Activated CD8-positive, alpha-beta T cell treated with anti-CD3 and anti-CD28 coated beads, Interleukin-2, amount 10 ng/mL, durations not matched to agents 7 days and 5 days (primary cell): Measurements from ENCODE around the gene BCR. TPM values are rescaled to one million over a fixed set of nuclear protein-coding genes. Genes with fewer than 3 reads are reported as not detected.

ENCODE experiments used
- ATAC-seq: fragments of 150-1000 bp; cut with Tn5 transposase; one replicate; pipeline ENCODE4 v1.10.0; 2021; ENCODE audit warnings: moderate library complexity
- CTCF ChIA-PET: fragments of 350-600 bp; sonication (Branson Sonifier 250); formaldehyde crosslinking; loops from one replicate; lab custom pipeline; 2021; ENCODE audit warnings: antibody characterized with exemption; lab: Charles Lee
- POLR2A ChIA-PET: fragments of 350-600 bp; sonication (Branson Sonifier 250); formaldehyde crosslinking; loops from one replicate; lab custom pipeline; 2021; ENCODE audit warnings: antibody characterized with exemption; lab: Charles Lee
- DNase-seq: peaks from one replicate; pipeline ENCODE4 v3.0.0-alpha.2; 2020
- H3K27ac Mint-ChIP-seq: one replicate; pipeline ENCODE4 v1.8.0; 2021; ENCODE audit warnings: mild to moderate bottlenecking, mixed read lengths
- H3K27me3 Mint-ChIP-seq: one replicate; pipeline ENCODE4 v1.8.0; 2021; ENCODE audit warnings: low read depth, mixed read lengths
- H3K36me3 Mint-ChIP-seq: one replicate; pipeline ENCODE4 v1.8.0; 2021; ENCODE audit warnings: low read depth, mixed read lengths
- H3K4me1 Mint-ChIP-seq: one replicate; pipeline ENCODE4 v1.8.0; 2021; ENCODE audit warnings: low read depth, mixed read lengths
- H3K4me3 Mint-ChIP-seq: one replicate; pipeline ENCODE4 v1.8.0; 2021; ENCODE audit warnings: mild to moderate bottlenecking, mixed read lengths
- H3K9me3 Mint-ChIP-seq: one replicate; pipeline ENCODE4 v1.8.0; 2022; ENCODE audit warnings: mixed read lengths; ENCODE audit not compliant: insufficient read depth
- total RNA-seq, 2 experiments: library from RNA; stranded (reverse); gene quantifications; one replicate each; pipeline ENCODE4 v1.2.3, GENCODE V29; 2021

BCR gene
- total RNA-seq, 2 experiments from 2014 or later: 31.1 to 31.9 TPM

DNA sequence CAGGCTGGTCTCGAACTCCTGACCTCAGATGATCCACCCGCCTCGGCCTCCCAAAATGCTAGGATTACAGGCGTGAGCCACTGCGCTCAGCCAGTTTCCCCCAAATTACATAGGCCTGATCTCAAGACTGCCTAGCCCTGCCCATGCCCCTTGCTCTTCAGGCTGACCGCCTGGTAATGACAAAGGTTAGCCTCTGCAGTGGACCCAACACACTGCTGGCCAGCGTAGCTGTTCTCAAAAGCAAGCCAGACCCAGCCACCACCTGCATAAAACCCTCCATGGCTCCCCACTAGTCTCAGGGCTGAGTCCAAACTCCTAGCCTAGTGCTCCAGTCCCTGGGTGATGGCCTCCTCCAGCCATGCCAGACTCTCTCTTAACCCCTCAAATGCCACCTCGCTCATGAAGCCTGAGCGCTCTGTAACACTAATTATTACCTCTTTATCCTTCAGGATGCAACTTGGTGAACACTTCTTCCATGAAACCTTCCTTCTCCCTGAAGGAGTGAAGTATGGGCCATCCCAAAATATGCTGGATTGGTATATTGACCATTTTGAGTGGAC, 37.7 kb upstream of the BCR start:
- Mint-ChIP-seq H3K27me3 (peaks cover 4% of the 10 kb centered on the region), H3K9me3 (no peaks in the 10 kb centered on the region), H3K36me3 (no peaks in the 10 kb centered on the region), H3K4me1 (peaks cover 68% of the 10 kb centered on the region), H3K4me3 (peak overlapping the region; percentile 62), H3K27ac (peak overlapping the region; percentile 89)
- POLR2A ChIA-PET: interaction anchor here (1.2 kb wide), 1 partner anchor 33 kb away, joined by 4 read pairs; no protein-coding TSS in a partner anchor
- CTCF ChIA-PET: interaction anchor here (0.9 to 2.0 kb wide), 6 partner anchors 13 to 148 kb away, joined by 3 to 10 read pairs (median 3); partner anchors contain the start of gene BCR
- DNase-seq: no peak
- ATAC-seq: no peak

DNA sequence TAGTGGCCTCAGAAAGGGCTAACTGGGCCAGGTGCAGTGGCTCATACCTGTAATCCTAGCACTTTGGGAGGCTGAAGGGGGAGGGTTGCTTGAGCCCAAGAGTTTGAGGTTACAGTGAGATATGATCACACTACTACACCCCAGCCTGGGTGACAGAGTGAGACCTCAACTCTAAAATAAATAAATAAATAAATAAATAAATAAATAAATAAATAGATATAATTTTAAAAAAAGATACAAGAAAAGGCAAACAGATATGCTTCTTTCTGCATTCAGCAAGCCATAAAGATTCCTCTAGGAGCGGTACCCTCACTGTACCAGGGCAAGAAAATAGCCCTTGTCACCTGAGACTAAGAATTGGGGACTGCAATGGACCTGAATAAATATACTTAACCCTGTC, 37.2 kb upstream of the BCR start:
- ATAC-seq: no peak
- peaks cover 64% of the 10 kb centered on the region for H3K4me1 Mint-ChIP-seq
- H3K9me3 Mint-ChIP-seq: no peaks in the 10 kb centered on the region
- H3K4me3 Mint-ChIP-seq: no peak overlapping the region
- DNase-seq: no peak
- CTCF ChIA-PET: interaction anchor here (1.4 to 1.6 kb wide), 2 partner anchors 13 to 200 kb away, joined by 3 to 4 read pairs; no protein-coding TSS in a partner anchor
- peak overlapping the region; percentile 89 for H3K27ac Mint-ChIP-seq
- no peaks in the 10 kb centered on the region for H3K36me3 Mint-ChIP-seq
- peaks cover 5% of the 10 kb centered on the region for H3K27me3 Mint-ChIP-seq
- POLR2A ChIA-PET: no interaction called here

DNA sequence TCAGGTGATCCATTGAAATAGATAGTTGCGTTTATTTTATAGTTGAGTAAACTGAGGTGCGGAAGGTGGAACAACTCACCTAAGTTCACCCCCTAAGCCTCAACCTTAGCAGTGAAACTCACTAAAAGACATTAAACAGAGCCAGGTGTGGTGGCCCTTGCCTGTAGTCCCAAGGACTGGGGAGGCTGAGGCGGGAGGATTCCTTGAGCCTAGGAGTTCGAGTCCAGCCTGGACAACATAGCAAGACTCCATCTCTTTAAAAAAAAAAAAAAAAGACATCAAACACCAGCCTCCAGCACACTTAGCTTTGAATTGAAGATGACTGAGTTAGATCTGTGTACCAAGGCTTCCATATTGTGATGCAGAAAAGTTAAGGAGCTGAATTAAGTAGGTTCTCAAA, 35.9 kb upstream of the BCR start:
- ChIA-PET POLR2A (no interaction called here), CTCF (interaction anchor here (0.6 to 2.2 kb wide), 9 partner anchors 10 to 260 kb away, joined by 3 to 10 read pairs (median 3); no protein-coding TSS in a partner anchor)
- Mint-ChIP-seq H3K27ac (no peak overlapping the region), H3K4me3 (peak overlapping the region; percentile 63), H3K36me3 (no peaks in the 10 kb centered on the region), H3K4me1 (peaks cover 52% of the 10 kb centered on the region), H3K9me3 (no peaks in the 10 kb centered on the region), H3K27me3 (peaks cover 5% of the 10 kb centered on the region)
- no peak for ATAC-seq
- DNase-seq: no peak

DNA sequence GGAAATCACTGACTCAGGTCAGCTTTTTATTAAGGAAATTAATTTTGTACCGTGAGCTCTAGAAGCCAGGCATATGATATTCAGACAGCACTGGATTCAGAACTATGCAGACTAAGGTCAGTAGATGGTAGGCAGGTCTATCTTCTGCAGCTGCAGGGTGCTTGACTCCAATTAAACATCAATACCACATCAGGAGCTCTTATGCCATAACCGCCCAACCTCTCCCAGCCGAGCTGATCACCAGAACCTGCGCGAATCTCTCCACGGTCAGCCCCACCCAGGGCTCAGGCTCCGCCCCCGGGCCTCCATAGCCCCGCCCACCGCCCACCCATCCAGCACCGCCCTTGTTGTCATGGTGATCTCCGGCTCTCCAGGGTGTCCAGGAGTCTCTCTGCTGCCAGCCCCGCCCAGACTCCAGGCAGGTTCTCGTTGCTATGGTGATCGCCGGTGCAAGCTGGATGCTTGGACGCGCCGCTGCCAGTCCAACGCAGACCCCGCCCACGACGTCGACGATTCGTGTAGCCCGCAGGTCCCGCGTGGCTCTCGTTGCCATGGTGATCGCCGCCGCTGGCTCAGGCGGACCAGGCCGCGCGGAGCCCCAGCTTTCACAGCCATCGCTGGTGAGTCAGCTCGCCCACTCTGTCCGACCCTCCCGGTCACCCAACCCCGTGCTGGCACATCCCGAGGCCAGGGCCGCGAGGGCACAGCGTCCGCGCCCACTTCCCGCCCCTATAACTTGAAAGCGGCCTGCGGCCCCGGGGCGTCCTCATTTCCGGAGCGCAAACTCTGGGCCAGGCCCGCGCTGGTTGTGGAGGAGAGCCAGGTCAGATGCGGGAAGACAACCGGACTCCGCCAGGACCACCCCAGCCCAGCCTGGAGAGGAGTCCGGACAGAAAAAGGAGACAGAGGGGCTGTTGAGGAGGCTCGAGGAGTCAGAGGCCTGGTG, 35.1 kb upstream of the BCR start, which contains the start of gene RAB36:
Gene RAB36, plus strand, starts transcription at position 546 of the 946 bp plus-strand sequence. CDS start 1,140 bp downstream, outside the sequence.
- Mint-ChIP-seq H3K4me3 (peak within 1 kb of the TSS; percentile 63), H3K27me3 (peaks cover 5% of the 10 kb centered on the region), H3K4me1 (peaks cover 45% of the 10 kb centered on the region), H3K9me3 (no peaks in the 10 kb centered on the region), H3K36me3 (no peaks in the 10 kb centered on the region), H3K27ac (peak within 1 kb of the TSS; percentile 49)
- ATAC-seq (peak; percentile 63), DNase-seq (peak; percentile 92)
- ChIA-PET POLR2A (interaction anchor here (0.7 kb wide), 1 partner anchor 14 kb away, joined by 3 read pairs; no protein-coding TSS in a partner anchor), CTCF (interaction anchor here (0.7 to 2.2 kb wide), 7 partner anchors 11 to 261 kb away, joined by 3 to 10 read pairs (median 4); no protein-coding TSS in a partner anchor)

DNA sequence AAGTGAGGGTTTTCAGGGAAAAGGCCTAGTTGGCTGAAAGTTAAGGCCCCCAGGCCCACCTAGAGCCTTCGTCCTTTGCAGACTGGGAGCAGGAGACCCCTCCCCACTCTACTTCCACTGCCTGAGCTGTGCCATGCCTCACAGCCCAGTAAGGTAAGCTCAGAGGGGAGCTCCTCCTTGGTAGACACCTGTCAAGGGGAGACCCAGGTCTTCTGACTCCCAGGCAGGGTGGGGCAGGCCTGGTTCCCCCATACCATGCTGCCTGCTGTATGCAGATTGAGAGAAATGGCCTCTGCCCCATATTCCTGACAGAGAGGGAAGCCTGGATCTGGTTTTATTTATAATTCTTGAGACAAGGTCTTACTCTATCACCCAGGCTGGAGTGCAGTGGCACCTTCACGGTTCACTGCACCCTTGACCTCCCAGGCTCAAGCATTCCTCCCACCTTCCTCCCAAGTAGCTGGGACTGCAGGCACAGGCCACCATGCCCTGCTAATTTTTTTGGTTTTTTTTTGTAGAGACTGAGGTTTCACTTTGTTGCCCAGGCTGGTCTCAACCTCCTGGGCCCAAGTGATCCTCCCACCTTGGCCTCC, 34.3 kb upstream of the BCR start:
- POLR2A ChIA-PET: interaction anchor here (0.5 to 0.8 kb wide), 2 partner anchors 8 to 428 kb away, joined by 3 read pairs; no protein-coding TSS in a partner anchor

DNA sequence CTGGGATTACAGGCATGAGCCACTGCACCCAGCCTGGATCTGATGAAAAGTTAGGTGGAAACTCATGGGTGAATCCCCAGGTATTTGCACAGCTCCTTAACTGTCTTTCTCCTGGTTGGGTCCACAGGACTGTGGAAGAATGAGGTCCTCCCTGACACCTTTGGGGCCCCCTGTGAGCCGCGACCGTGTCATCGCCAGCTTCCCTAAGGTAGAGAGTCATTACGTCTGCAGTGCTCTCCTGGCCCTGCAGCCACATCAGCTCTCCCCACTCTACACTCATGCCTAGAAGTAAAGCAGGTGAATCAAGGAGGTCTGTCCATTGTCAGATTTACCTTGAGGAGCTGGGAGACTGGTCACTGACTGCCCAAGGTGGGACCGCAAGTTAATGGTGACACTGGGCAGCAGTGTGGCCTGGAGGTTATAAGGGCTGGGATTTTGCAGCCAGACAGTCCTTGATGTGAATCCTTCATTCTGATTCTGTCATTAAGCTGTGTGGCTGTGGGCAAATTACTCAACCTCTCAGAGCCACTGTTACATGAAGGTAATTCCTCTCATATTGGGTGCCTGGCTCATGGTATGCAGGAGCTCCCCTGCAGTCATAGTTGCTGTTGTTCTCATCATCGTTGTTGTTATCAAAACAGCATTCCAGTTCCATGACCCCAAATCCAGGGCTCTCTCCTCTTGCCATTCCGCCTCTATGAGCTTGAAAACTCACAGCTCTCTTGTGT, 33.7 kb upstream of the BCR start:
- CTCF ChIA-PET: interaction anchor here (0.8 to 1.7 kb wide), 3 partner anchors 10 to 135 kb away, joined by 3 to 4 read pairs (median 4); no protein-coding TSS in a partner anchor
- Mint-ChIP-seq H3K9me3 (no peaks in the 10 kb centered on the region), H3K4me3 (no peak overlapping the region), H3K27ac (peak overlapping the region; percentile 20), H3K36me3 (no peaks in the 10 kb centered on the region), H3K4me1 (peaks cover 32% of the 10 kb centered on the region), H3K27me3 (peaks cover 5% of the 10 kb centered on the region)
- POLR2A ChIA-PET: interaction anchor here (0.5 to 0.8 kb wide), 2 partner anchors 9 to 429 kb away, joined by 3 read pairs; no protein-coding TSS in a partner anchor
- DNase-seq: no peak
- ATAC-seq: no peak

More for the DNA sequence above, 34.3 kb upstream of the BCR start:
- Mint-ChIP-seq H3K36me3 (no peaks in the 10 kb centered on the region), H3K9me3 (no peaks in the 10 kb centered on the region), H3K27me3 (peaks cover 5% of the 10 kb centered on the region), H3K4me1 (peaks cover 38% of the 10 kb centered on the region), H3K27ac (no peak overlapping the region), H3K4me3 (no peak overlapping the region)
- DNase-seq: no peak
- CTCF ChIA-PET: interaction anchor here (0.8 to 2.2 kb wide), 4 partner anchors 11 to 136 kb away, joined by 4 to 10 read pairs (median 4); no protein-coding TSS in a partner anchor
- ATAC-seq: no peak

DNA sequence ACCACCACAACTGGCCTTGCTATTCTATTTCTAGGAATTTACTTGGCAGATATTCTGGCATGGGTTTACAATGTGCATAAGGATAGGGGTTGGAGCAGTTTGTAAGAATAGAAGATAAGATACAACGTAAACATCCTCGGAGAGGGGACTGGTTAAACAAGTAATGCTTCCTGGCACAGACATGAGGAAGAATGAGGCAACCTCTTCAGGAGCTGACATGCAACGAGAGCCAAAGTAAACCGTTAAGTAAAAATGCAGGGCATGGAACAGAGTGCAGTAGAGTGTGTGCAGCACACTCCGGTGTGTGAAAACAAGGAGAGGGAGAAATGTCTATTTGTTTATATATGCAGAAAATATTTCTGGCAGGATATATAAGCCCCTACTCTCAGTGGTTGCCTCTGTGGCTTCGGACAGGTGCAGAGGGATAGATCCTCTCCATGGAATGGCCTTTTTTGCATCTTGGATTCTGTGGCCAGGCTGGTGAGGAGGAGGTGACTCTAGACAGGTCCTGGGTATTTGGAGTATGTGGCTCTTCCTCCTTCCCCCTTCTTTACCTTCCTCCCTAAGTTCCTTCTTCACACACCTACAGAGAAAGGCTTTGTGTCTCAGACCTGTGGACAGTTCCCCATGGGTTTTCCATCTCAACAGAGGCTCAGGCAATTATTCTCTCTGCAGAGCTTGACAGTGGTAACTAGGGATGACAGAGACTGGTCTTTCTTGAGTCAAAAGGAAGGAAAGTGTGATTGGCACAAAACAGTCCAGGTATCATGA, 32.5 kb upstream of the BCR start:
- no peak overlapping the region for H3K4me3 Mint-ChIP-seq
- ChIA-PET POLR2A (no interaction called here), CTCF (interaction anchor here (0.9 to 2.1 kb wide), 4 partner anchors 10 to 134 kb away, joined by 3 to 7 read pairs (median 4); no protein-coding TSS in a partner anchor)
- H3K36me3 Mint-ChIP-seq: no peaks in the 10 kb centered on the region
- no peak for DNase-seq
- ATAC-seq: no peak
- H3K27me3 Mint-ChIP-seq: peaks cover 5% of the 10 kb centered on the region
- peaks cover 28% of the 10 kb centered on the region for H3K4me1 Mint-ChIP-seq
- H3K9me3 Mint-ChIP-seq: no peaks in the 10 kb centered on the region
- no peak overlapping the region for H3K27ac Mint-ChIP-seq

DNA sequence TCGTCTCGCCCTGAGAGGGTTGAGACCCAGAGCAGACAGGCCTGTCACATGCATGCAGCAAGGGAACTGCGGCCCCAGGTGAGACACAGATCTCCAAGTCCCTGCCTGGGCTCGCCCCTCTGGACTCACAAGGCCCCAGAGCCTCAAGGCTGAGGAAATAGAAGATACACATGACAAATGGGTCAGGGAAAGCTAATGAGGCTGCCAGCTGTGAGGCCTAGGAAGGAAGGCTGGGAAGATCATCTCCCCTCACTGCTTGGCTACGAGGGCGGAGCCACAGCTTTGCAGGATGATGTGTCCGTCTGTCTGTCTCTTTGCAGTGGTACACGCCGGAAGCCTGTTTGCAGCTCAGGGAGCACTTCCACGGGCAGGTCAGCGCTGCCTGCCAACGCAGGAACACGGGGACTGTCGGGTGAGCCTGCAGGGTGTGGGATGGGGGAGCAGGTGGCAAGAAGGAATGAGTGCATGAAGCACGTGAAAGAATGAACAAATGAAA, 30.5 kb upstream of the BCR start:
- Mint-ChIP-seq H3K27ac (no peak overlapping the region), H3K27me3 (peaks cover 3% of the 10 kb centered on the region), H3K36me3 (no peaks in the 10 kb centered on the region), H3K9me3 (no peaks in the 10 kb centered on the region), H3K4me3 (no peak overlapping the region), H3K4me1 (peaks cover 32% of the 10 kb centered on the region)
- CTCF ChIA-PET: interaction anchor here (2.1 kb wide), 1 partner anchor 132 kb away, joined by 7 read pairs; no protein-coding TSS in a partner anchor
- POLR2A ChIA-PET: no interaction called here
- DNase-seq: no peak
- ATAC-seq: no peak

DNA sequence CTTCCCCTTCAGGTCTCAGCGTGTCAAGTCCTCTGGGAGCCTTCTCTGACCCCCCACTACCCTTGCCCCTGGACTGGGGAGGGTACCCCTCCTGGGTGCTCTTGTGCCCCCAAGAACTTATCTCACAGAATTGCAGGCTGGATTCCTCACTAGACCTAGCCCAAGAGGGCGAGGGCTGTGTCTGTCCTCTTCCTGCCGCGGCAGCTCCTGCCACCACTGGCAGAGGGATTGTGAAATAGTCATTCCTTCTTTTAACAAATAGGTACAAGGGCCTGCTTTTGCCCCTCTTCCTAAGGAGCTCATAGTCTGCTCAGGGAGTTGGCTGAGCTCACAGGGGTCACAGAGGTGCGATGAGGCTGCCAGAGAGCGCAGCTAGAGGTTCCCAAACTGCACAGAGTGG, 29.5 kb upstream of the BCR start:
- peaks cover 3% of the 10 kb centered on the region for H3K27me3 Mint-ChIP-seq
- no peak overlapping the region for H3K27ac Mint-ChIP-seq
- DNase-seq (no peak), ATAC-seq (no peak)
- CTCF ChIA-PET: interaction anchor here (0.6 kb wide), 1 partner anchor 290 kb away, joined by 3 read pairs; no protein-coding TSS in a partner anchor
- H3K4me1 Mint-ChIP-seq: peaks cover 22% of the 10 kb centered on the region
- POLR2A ChIA-PET: no interaction called here
- H3K36me3 Mint-ChIP-seq: no peaks in the 10 kb centered on the region
- no peaks in the 10 kb centered on the region for H3K9me3 Mint-ChIP-seq
- no peak overlapping the region for H3K4me3 Mint-ChIP-seq

DNA sequence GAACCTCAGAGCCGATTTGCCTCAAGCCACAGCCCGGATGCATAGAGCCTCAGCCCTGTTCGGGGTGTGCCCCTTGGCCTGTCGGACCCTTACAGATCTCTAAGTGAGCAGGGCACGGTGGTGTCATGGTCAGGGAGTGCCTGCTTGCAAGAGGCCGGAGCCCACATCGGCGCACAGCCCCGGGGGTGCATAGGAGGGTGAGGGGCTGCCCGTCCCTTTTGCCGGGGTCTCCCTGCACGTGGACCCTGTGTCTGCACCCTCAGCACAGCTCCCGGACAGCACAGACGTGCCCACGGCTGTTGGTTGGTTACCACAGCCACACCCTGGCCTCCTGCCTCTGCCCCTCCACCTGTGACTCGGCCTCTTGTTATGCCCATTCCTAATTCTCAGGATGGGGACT, 28.5 kb upstream of the BCR start:
- ATAC-seq (no peak), DNase-seq (no peak)
- Mint-ChIP-seq H3K4me3 (no peak overlapping the region), H3K27me3 (peaks cover 3% of the 10 kb centered on the region), H3K9me3 (no peaks in the 10 kb centered on the region), H3K27ac (no peak overlapping the region), H3K4me1 (peaks cover 22% of the 10 kb centered on the region), H3K36me3 (no peaks in the 10 kb centered on the region)
- POLR2A ChIA-PET: no interaction called here
- CTCF ChIA-PET: interaction anchor here (1.5 kb wide), 1 partner anchor 138 kb away, joined by 4 read pairs; no protein-coding TSS in a partner anchor
